Hepatocyte (in vitro differentiated cells): ENCODE measurements around the gene ATP1B4.

Experiments used
- CTCF ChIP-seq: fragments of 200-600 bp; sonication (generic); IDR thresholded peaks from 2 replicates; pipeline ENCODE4 v1.5.1; 2016; ENCODE audit warnings: antibody characterized with exemption, mild to moderate bottlenecking; ENCODE audit not compliant: poor library complexity
- EZH2 ChIP-seq: fragments of 200-600 bp; sonication (generic); IDR thresholded peaks from 2 replicates; pipeline ENCODE4 v1.6.1; 2016; ENCODE audit warnings: antibody characterized with exemption, mild to moderate bottlenecking, borderline replicate concordance
- EZH2phosphoT487 ChIP-seq: fragments of 200-600 bp; sonication (generic); IDR thresholded peaks from one replicate; pipeline ENCODE4 v1.6.1; 2018; ENCODE audit warnings: antibody characterized with exemption, mild to moderate bottlenecking, low read depth, moderate library complexity; ENCODE audit not compliant: unreplicated experiment, severe bottlenecking

GRCh38 chrX:120336899-120337298, 25.0 kb upstream of the ATP1B4 start:
- TF ChIP-seq CTCF = no peak
- TF ChIP-seq EZH2 = no peak
- TF ChIP-seq EZH2phosphoT487 = no peak
